Subcutaneous adipose tissue (tissue), 4 donors: ENCODE results near the gene TMEM97. TPM values are rescaled to one million over a fixed set of nuclear protein-coding genes. Genes with fewer than 3 reads are reported as not detected.

Experiments used
- total RNA-seq, 4 donors: library from RNA; depleted of rRNA; stranded (reverse); fragments of >200 nt; gene quantifications; one replicate each; pipeline ENCODE4 v1.1.0, GENCODE V29; 2016
- TF ChIP-seq, protein P1 (sequence below): fragments of 450-650 bp; IDR thresholded peaks from one replicate; pipeline ENCODE4 v1.5.1; 2016; ENCODE audit warnings: low read depth, mild to moderate bottlenecking, control low read depth, antibody characterized with exemption, moderate library complexity

The TMEM97 gene
- total RNA-seq, 4 donors from 2014 or later: 2.6 to 9.5 (median 6.8) TPM

DNA sequence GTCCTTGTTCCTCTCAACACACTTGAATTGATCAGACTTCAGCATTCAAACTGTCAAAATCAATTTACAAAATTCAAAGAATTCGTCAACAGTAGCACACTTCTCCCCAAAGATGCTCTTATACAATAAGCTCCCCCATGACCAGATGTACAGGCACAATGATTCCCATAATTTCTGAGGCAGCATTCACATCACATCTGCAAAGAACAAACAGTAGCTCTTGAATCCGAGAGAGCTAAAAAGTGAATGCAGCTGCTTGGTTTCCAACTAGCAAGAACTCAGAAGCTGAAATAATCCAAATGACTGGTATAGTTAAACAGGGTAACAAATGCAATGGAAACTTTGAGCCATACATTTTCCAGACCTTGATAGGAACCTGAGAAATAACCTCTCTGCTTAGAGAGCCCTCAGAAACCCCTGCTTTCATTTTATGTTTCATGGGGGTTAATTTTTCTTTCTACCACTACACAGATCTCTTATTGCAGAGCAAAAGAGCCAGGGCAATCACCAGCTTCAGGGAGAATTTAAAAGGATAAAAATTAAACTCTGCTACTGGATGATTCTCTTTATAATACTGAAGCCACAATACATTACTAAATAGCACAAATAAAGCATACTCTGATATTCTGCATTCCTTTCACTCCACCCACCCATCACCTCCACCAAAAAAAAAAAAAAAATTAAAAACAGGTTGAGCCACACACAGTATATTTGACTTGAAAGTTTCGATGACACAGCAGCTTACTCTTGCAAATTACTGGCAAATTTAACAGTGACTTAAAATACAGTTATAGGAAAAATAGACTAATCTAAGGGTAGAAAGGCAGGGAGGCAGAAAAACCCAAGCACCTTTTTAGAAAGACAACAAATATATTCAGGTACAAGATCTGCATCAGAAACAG is 23.1 kb upstream of the TMEM97 start:
- TF ChIP-seq, protein P1, sequence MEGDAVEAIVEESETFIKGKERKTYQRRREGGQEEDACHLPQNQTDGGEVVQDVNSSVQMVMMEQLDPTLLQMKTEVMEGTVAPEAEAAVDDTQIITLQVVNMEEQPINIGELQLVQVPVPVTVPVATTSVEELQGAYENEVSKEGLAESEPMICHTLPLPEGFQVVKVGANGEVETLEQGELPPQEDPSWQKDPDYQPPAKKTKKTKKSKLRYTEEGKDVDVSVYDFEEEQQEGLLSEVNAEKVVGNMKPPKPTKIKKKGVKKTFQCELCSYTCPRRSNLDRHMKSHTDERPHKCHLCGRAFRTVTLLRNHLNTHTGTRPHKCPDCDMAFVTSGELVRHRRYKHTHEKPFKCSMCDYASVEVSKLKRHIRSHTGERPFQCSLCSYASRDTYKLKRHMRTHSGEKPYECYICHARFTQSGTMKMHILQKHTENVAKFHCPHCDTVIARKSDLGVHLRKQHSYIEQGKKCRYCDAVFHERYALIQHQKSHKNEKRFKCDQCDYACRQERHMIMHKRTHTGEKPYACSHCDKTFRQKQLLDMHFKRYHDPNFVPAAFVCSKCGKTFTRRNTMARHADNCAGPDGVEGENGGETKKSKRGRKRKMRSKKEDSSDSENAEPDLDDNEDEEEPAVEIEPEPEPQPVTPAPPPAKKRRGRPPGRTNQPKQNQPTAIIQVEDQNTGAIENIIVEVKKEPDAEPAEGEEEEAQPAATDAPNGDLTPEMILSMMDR: no peak

DNA sequence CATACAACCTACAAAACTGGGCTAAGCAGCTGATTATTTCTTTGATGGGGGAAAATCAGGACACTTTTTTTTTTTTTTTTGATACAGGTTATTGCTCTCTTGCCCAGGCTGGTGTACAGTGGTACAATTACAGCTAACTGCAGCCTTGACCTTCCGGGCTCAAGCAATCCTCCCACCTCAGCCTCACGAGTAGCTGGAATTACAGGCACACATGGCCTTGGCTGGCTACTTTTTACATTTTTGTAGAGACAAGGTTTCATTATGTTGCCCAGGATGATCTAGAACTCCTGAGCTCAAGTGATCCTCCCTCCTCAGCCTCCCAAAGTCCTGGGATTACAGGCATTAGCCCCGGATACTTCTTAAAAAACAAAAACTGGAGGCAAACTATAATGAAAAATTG is 20.6 kb upstream of the TMEM97 start:
- TF ChIP-seq, protein P1: no peak

- TF ChIP-seq, protein P1: no peak
Measured at GRCh38 chr17:28306954-28307401, 12.0 kb upstream of the TMEM97 start.

DNA sequence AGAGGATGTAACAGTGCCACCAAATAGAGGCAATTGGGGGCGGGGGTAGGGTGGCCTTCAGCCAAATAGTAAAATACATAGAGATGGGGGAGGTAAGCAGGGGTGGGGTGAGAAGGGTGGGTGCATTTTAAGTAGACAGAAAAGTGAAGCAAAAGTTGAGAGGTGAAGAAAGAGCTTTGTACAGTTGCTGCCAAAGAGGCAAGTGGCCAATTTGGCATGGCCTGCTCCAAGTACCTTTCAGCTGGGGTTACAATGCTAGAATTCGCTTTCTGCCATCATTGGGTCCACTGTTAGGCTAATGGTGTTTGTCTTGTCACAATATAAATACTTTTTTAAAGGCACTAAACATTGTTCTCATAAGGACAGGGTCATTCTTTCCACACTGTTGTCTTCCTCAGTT is 5.2 kb upstream of the TMEM97 start:
- TF ChIP-seq, protein P1: no peak

DNA sequence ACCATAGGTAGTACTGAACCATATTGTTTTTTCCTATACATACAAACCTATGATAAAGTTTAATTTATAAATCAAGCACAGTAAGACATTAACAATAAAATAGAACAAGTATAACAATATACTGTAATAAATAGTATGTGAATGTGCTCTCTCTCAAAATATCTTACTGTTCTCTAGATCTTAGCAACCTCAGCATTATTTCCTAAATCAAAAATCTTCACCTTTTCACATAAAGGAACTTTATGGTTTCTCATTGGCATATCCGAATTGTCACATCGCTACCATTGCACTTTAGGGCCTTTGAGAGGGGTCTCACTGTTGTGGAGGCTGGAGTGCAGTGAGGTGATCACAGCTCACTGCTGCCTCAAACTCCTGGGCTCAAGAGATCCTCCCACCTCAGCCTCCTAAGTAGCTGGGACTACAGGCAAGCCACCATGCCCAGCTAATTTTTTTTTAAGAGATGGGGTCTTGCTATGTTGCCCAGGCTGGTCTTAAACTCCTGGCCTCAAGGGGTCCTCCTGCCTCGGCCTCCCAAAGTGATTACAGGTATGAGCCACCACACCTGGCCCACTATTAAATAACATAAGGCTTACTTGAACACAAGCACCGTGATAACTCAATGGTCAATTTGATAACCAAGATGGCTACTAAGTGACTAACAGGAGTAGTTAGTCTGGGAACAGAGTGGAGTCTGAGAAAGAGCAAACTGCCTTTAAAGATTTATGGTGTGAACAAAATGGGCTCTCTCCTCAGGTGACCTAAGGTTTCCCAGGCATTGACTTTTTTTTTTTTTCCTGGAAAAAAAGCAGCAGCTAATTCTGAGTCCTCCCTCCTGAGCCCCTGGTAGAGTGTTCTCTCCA is 2.9 kb upstream of the TMEM97 start:
- TF ChIP-seq, protein P1: no peak

GRCh38 chr17:28317099-28317965 is 1.7 kb upstream of the TMEM97 start:
- TF ChIP-seq, protein P1: no peak
